ENCODE measurements around the gene COQ8A. TPM values are rescaled to one million over a fixed set of nuclear protein-coding genes. Genes with fewer than 3 reads are reported as not detected.
"Not testable (repeated sequence)": the region's sequence is repeated elsewhere in the genome, so short reads cannot be mapped to it uniquely, and the experiment has no call there.

Gene COQ8A
- polyA plus RNA-seq, 1 of the 3 experiments (the other 2 are of a cell fraction): 11.8 TPM

- no peak for TF ChIP-seq REST (IDR thresholded peaks at IDR 0.05; ENCODE audit: low read depth, low read length)
- TF ChIP-seq PBX3 (IDR thresholded peaks at IDR 0.05): no peak
- TF ChIP-seq, protein P1, sequence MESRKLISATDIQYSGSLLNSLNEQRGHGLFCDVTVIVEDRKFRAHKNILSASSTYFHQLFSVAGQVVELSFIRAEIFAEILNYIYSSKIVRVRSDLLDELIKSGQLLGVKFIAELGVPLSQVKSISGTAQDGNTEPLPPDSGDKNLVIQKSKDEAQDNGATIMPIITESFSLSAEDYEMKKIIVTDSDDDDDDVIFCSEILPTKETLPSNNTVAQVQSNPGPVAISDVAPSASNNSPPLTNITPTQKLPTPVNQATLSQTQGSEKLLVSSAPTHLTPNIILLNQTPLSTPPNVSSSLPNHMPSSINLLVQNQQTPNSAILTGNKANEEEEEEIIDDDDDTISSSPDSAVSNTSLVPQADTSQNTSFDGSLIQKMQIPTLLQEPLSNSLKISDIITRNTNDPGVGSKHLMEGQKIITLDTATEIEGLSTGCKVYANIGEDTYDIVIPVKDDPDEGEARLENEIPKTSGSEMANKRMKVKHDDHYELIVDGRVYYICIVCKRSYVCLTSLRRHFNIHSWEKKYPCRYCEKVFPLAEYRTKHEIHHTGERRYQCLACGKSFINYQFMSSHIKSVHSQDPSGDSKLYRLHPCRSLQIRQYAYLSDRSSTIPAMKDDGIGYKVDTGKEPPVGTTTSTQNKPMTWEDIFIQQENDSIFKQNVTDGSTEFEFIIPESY (IDR thresholded peaks at IDR 0.05; ENCODE audit: borderline replicate concordance, low read depth): no peak
- no peak for TF ChIP-seq JUND (IDR thresholded peaks at IDR 0.05)
These were observed 14.7 kb downstream of the COQ8A start (continued) for GRCh38 chr1:226954777-226955176.

GRCh38 chr1:226955857-226956256, 15.8 kb downstream of the COQ8A start:
- H3K4me1 ChIP-seq (ENCODE audit: control insufficient read depth in 1 of 2, insufficient read depth in 2 of 2, low read depth in 1 of 2, low read length in 1 of 2); H3K27ac ChIP-seq (ENCODE audit: low read depth in 2 of 2, low read length in 1 of 2); H3K9me2 ChIP-seq; CTCF ChIA-PET; H3K4me2 ChIP-seq; H3K9ac ChIP-seq; H3K27me3 ChIP-seq (ENCODE audit: insufficient read depth); H3F3A ChIP-seq (replicated peaks; ENCODE audit: insufficient read depth); H3K9me3 ChIP-seq; H2AFZ ChIP-seq (ENCODE audit: low read depth); H4K20me1 ChIP-seq (ENCODE audit: insufficient read depth); H3K4me3 ChIP-seq (ENCODE audit: low read depth in 2 of 2, low read length in 1 of 2); H3K79me2 ChIP-seq (ENCODE audit: insufficient read depth); H3K36me3 ChIP-seq (replicated peaks in 1 of 2; ENCODE audit: control insufficient read depth in 1 of 2, insufficient read depth in 2 of 2, low read length in 1 of 2); POLR2A ChIA-PET; DNase-seq: not testable (repeated sequence)
- WGBS (ENCODE audit: low lambda C conversion rate): 91% methylated on average over 2 of the region's 2 CpGs

DNA sequence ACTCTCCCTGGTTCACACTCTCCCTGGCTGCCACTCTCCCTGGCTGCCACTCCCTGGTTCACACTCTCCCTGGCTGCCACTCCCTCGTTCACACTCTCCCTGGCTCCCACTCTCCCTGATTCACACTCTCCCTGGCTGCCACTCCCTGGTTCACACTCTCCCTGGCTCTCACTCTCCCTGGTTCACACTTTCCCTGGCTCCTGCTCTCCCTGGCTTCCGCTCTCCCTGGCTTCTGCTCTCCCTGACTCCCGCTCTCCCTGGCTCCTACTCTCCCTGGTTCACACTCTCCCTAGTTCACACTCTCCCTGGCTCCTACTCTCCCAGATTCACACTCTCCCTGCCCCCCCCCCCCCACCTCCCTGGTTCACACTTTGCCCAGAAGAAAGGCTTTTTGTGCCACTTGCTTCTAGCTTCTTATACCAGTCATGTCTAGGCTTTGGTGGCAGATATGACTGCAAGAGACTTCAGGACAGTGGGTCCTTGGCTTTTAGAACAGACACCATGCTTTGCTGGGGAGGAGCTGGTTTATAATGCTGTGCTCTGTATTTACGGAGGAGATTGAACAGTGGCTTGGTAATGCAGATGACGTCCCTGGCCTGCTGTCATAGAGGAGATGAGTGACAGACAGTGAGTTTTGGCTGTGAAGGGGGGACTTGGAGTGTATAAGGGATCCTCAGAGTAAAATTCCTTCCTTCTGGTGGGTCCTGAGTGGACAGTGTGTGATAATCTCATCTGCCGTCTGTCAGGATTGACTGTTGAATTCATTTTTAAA, 17.0 kb downstream of the COQ8A start:
- 68% methylated on average over 6 of the region's 6 CpGs for WGBS (ENCODE audit: low lambda C conversion rate)
- H3K9me3 ChIP-seq: no peaks in the 10 kb centered on the region
- CTCF ChIA-PET: no interaction called here
- no peaks in the 10 kb centered on the region for H3K9me2 ChIP-seq
- no peaks in the 10 kb centered on the region for H4K20me1 ChIP-seq (ENCODE audit: insufficient read depth)
- no peaks in the 10 kb centered on the region for H3K36me3 ChIP-seq (replicated peaks in 1 of 2; ENCODE audit: control insufficient read depth in 1 of 2, insufficient read depth in 2 of 2, low read length in 1 of 2)
- no peak overlapping the region for H3K4me3 ChIP-seq (ENCODE audit: low read depth in 2 of 2, low read length in 1 of 2)
- no peak overlapping the region for H2AFZ ChIP-seq (ENCODE audit: low read depth)
- H3K9ac ChIP-seq: no peak overlapping the region
- TF ChIP-seq TAF1 (IDR thresholded peaks at IDR 0.05; ENCODE audit: borderline replicate concordance, low read depth, low read length) (no peak), MEF2A (IDR thresholded peaks at IDR 0.05; ENCODE audit: borderline replicate concordance, low read depth) (no peak)
- H3K4me2 ChIP-seq: no peak overlapping the region
- H3F3A ChIP-seq (replicated peaks; ENCODE audit: insufficient read depth): no peaks in the 10 kb centered on the region
- no peaks in the 10 kb centered on the region for H3K27me3 ChIP-seq (ENCODE audit: insufficient read depth)
- POLR2A ChIA-PET: no interaction called here
- H3K4me1 ChIP-seq (ENCODE audit: control insufficient read depth in 1 of 2, insufficient read depth in 2 of 2, low read depth in 1 of 2, low read length in 1 of 2): no peaks in the 10 kb centered on the region
- no peak overlapping the region for H3K27ac ChIP-seq (ENCODE audit: low read depth in 2 of 2, low read length in 1 of 2)
- H3K79me2 ChIP-seq (ENCODE audit: insufficient read depth): no peaks in the 10 kb centered on the region
- DNase-seq: no peak
